DND-41 (cell line): ENCODE measurements around the gene KRTAP10-12.

Experiments
- CTCF ChIP-seq: IDR thresholded peaks from 2 replicates; pipeline ENCODE4 v1.5.1; 2012; ENCODE audit warnings: borderline replicate concordance, low read length, moderate library complexity, mild to moderate bottlenecking; ENCODE audit not compliant: poor library complexity, severe bottlenecking; ENCODE audit errors: extremely low read depth
- EZH2 ChIP-seq: IDR thresholded peaks from 3 replicates; pipeline ENCODE4 v1.6.1; 2012; ENCODE audit warnings: borderline replicate concordance, low read depth, mild to moderate bottlenecking, moderate library complexity, low read length, inconsistent platforms; ENCODE audit not compliant: severe bottlenecking

- TF ChIP-seq CTCF (no peak), EZH2 (no peak)
Measured at GRCh38 chr21:44696572-44696971, 400 bp upstream of the KRTAP10-12 start.
